IMR-90 (cell line): ENCODE data around the gene PCGF2. TPM values are rescaled to one million over a fixed set of nuclear protein-coding genes. Genes with fewer than 3 reads are reported as not detected.

Source experiments
- BHLHE40 ChIP-seq: fragments of 150-350 bp; IDR thresholded peaks from 2 replicates; pipeline ENCODE4 v1.6.1; 2016; ENCODE audit warnings: mild to moderate bottlenecking, low read depth, low read length
- CTCF ChIP-seq: conservative IDR thresholded peaks from 2 replicates; pipeline ENCODE4 v1.5.1; 2012; ENCODE audit warnings: mild to moderate bottlenecking, low read depth, low read length, improper control_type of control experiment
- MAFK ChIP-seq: IDR thresholded peaks from 2 replicates; pipeline ENCODE4 v1.6.1; 2012; ENCODE audit warnings: low read depth, low read length, improper control_type of control experiment
- NFE2L2 ChIP-seq: fragments of 150-350 bp; IDR thresholded peaks from 2 replicates; pipeline ENCODE4 v1.6.1; 2016; ENCODE audit warnings: low read depth, mild to moderate bottlenecking, low read length
- RAD21 ChIP-seq: IDR thresholded peaks from 2 replicates; pipeline ENCODE4 v1.6.1; 2012; ENCODE audit warnings: low read length, improper control_type of control experiment
- RCOR1 ChIP-seq: IDR thresholded peaks from 2 replicates; pipeline ENCODE4 v1.6.1; 2012; ENCODE audit warnings: mild to moderate bottlenecking, low read length, improper control_type of control experiment; ENCODE audit not compliant: insufficient replicate concordance
- RFX5 ChIP-seq: IDR thresholded peaks from 2 replicates; pipeline ENCODE4 v1.8.0; 2012; ENCODE audit warnings: low read depth, mild to moderate bottlenecking, low read length, moderate library complexity
- SMC3 ChIP-seq: fragments of 150-350 bp; IDR thresholded peaks from 2 replicates; pipeline ENCODE4 v1.6.1; 2016; ENCODE audit warnings: low read depth, mild to moderate bottlenecking, antibody characterized with exemption, low read length, moderate library complexity
- polyA plus RNA-seq, 3 experiments: library from polyadenylated mRNA; depleted of rRNA; stranded (reverse); fragments of >200 nt; gene quantifications; 2 replicates each; pipeline ENCODE4 v1.2.3, GENCODE V29; 2012; ENCODE audit warnings: low replicate concordance in 1 of 3
- total RNA-seq: library from RNA; depleted of rRNA; stranded (reverse); fragments of >200 nt; gene quantifications from 2 replicates; pipeline ENCODE4 v1.2.3, GENCODE V29; 2012

The PCGF2 gene
- total and polyA plus RNA-seq, 2 of the 4 experiments (the other 2 are of a cell fraction) = 1.1 to 18.2 TPM

- no peak for TF ChIP-seq CTCF
- TF ChIP-seq BHLHE40 = no peak
- no peak for TF ChIP-seq RCOR1
- TF ChIP-seq RFX5 = no peak
- no peak for TF ChIP-seq NFE2L2
- no peak for TF ChIP-seq SMC3
- TF ChIP-seq MAFK = no peak
- no peak for TF ChIP-seq RAD21
Observed at GRCh38 chr17:38751808-38752307, 3.7 kb upstream of the PCGF2 start (continued).
